Measurements from ENCODE around the gene AP5Z1. TPM values are rescaled to one million over a fixed set of nuclear protein-coding genes. Genes with fewer than 3 reads are reported as not detected.

Gene AP5Z1
- total RNA-seq, 2 donors from 2014 or later, result 30.9 to 61.7 TPM

DNA sequence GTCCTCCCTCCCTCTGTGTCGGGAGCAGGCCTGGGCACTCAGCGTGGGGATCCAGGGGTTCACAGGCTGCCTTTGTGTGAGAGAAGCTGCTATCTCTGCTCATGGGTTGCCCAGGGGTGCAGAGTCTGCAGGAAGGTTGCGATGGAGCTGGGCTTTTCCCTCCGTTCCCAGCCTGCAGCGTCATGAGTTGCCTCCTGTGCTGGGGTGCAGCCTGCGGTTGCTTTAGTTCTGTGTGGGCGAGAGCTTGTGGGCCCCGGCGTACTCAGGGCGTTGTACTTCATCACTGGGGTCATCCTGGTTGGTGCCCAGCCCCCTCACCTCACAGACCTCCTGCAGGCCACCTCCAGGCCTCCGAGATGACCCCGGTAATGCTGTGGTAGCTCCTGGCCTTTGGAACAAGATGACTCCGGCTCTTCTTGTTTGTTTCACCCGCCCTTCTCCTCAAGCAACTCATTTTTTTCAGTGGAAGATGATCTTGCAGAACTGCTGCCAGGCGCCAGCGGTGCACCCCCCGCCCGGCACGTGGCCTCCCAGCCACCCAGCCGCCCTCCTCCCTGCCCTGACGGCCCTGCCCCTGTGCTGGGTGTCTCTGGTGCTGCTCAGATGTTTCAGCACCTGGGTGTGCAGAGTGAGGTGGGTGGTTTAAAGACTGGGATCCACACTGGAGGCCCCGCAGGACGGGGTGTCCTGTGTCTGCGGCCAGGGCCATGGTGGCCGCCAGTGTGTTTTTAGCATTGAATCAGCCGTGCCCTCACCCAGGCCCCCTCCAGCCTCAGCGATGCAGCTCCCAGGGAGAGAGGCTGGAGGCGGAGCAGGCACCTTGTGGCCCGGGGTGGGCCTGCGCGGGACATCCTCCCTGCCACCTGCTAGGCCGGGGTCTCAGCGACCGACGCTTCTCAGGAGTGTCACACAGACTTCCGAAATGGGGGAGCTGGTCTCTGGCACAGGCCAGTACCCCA lies 7.2 kb downstream of the AP5Z1 start:
- no peaks in the 10 kb centered on the region for H3K4me1 ChIP-seq (replicated peaks)
- H3K36me3 ChIP-seq, result peaks cover 21 to 23% of the 10 kb centered on the region in 2 donors
- DNase-seq (ENCODE audit: low spot score), result no peak
- H3K9me3 ChIP-seq, result no peaks in the 10 kb centered on the region
- no peak overlapping the region for H3K27ac ChIP-seq
- no peak overlapping the region for H3K4me3 ChIP-seq
- 93% methylated on average over 36 of the region's 36 CpGs for WGBS
- H3K27me3 ChIP-seq (replicated peaks; ENCODE audit: insufficient read depth), result no peaks in the 10 kb centered on the region
- intact Hi-C loops (cut with DNase I), result no loop called here
- no peak for TF ChIP-seq POLR2A (IDR thresholded peaks at IDR 0.05)
- no peak for TF ChIP-seq CTCF (IDR thresholded peaks at IDR 0.05)

DNA sequence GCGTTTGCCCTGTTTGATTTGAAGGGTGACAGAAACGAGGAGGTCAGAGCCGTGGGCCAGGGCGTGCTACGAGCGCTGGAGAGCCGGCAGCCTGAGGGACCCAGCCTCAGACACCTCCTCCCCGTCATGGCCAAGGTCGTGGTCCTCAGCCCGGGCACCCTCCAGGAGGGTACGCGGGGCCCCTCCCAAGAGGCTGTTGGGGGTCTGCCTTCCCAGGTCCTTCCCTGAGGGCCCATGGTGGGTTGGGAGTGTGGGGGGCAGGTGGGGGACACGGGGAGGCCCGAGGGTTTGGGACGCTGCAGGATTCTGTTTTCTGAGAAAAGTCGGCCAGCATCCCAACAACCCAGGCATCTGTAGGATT lies 7.8 kb downstream of the AP5Z1 start:
- H3K27ac ChIP-seq, result no peak overlapping the region
- H3K9me3 ChIP-seq, result no peaks in the 10 kb centered on the region
- no peak for DNase-seq (ENCODE audit: low spot score)
- H3K4me3 ChIP-seq, result no peak overlapping the region
- no peak for TF ChIP-seq POLR2AphosphoS5 (IDR thresholded peaks at IDR 0.05)
- no peak for TF ChIP-seq POLR2A (IDR thresholded peaks at IDR 0.05)
- TF ChIP-seq CTCF (IDR thresholded peaks at IDR 0.05), result no peak
- WGBS, result 91% methylated on average over 16 of the region's 16 CpGs
- peaks cover 21 to 23% of the 10 kb centered on the region in 2 donors for H3K36me3 ChIP-seq
- H3K27me3 ChIP-seq (replicated peaks; ENCODE audit: insufficient read depth), result no peaks in the 10 kb centered on the region
- intact Hi-C loops (cut with DNase I), result no loop called here
- no peaks in the 10 kb centered on the region for H3K4me1 ChIP-seq (replicated peaks)

DNA sequence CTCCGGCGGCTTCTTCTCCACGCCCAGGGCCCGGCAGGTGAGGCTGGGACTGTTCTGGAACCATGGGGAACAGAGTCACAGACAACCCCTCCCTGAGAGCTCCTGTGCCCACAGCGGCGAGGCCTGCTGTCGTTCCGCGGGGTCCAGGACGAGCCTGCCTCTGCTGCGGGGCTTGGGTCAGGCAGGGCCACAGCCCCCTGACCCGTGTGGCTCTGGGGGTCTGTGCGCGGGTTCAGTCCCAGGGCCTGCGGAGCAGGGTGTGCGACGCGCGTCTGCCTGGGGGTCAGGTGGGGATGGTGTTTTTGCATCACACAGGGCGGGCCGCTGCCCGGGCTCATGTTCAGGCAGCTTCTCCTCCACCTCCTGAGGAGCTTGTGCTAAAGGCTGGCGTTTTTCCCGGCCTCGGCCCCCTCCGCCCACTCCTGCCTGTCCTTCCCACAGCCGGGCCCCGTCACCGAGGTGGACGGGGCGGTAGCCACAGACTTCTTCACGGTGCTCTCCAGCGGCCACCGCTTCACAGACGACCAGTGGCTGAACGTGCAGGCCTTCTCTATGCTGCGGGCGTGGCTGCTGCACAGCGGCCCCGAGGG lies 8.4 kb downstream of the AP5Z1 start:
- Histone ChIP-seq H3K4me1 (replicated peaks) (no peaks in the 10 kb centered on the region), H3K9me3 (no peaks in the 10 kb centered on the region), H3K4me3 (no peak overlapping the region), H3K27me3 (replicated peaks; ENCODE audit: insufficient read depth) (no peaks in the 10 kb centered on the region), H3K27ac (no peak overlapping the region), H3K36me3 (peaks cover 21 to 23% of the 10 kb centered on the region in 2 donors)
- WGBS, result 85% methylated on average over 30 of the region's 40 CpGs
- DNase-seq (ENCODE audit: low spot score), result no peak
- intact Hi-C loops (cut with DNase I), result no loop called here
- TF ChIP-seq POLR2A (IDR thresholded peaks at IDR 0.05) (no peak), CTCF (IDR thresholded peaks at IDR 0.05) (no peak), POLR2AphosphoS5 (IDR thresholded peaks at IDR 0.05) (no peak)

DNA sequence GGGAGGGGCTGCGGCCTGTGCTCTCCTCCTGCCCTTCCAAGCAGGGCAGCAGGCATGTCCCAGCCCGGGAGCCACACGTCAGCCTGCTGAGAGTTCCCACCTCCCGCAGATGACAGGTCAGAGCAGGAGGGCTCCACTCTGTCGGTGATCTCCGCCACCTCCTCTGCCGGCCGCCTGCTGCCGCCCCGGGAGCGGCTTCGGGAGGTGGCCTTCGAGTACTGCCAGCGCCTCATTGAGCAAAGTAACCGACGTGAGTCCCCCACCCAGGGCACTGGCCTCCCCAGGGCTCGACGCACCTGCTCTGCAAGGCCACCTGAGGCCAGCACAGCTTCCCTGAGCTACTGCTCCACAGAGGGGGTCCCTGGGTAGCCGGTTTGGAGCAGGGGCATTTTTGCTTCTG lies 9.4 kb downstream of the AP5Z1 start:
- 94% methylated on average over 16 of the region's 19 CpGs for WGBS
- Histone ChIP-seq H3K9me3 (no peaks in the 10 kb centered on the region), H3K27me3 (replicated peaks; ENCODE audit: insufficient read depth) (no peaks in the 10 kb centered on the region), H3K4me3 (no peak overlapping the region), H3K36me3 (peaks cover 21 to 23% of the 10 kb centered on the region in 2 donors), H3K4me1 (replicated peaks) (no peaks in the 10 kb centered on the region), H3K27ac (no peak overlapping the region)
- no peak for DNase-seq (ENCODE audit: low spot score)
- intact Hi-C loops (cut with DNase I), result no loop called here
- TF ChIP-seq POLR2A (IDR thresholded peaks at IDR 0.05), result no peak
- no peak for TF ChIP-seq POLR2AphosphoS5 (IDR thresholded peaks at IDR 0.05)
- TF ChIP-seq CTCF (IDR thresholded peaks at IDR 0.05), result no peak

Measured in prostate gland (tissue), 2 donors.